Body of pancreas (tissue), 4 donors: ENCODE results near the gene KIF12. TPM values are rescaled to one million over a fixed set of nuclear protein-coding genes. Genes with fewer than 3 reads are reported as not detected.

Source experiments
- ATAC-seq: fragments of 150-250 bp; one replicate; pipeline ENCODE4 v1.9.1; 2016
- DNase-seq, 4 donors: peaks; one replicate each; pipeline ENCODE4 v3.0.0-alpha.2; 2019
- H3K27ac ChIP-seq, 4 donors: fragments of 200-600 bp; sonication (generic); 1 replicate in 3 of 4; 2 replicates in 1 of 4; pipeline versions ENCODE4 v1.5.1 to v1.6.1; 2016 to 2019; ENCODE audit warnings: mild to moderate bottlenecking in 1 of 4, mixed read lengths in 1 of 4, moderate library complexity in 1 of 4
- H3K27me3 ChIP-seq, 2 donors: fragments of 200-600 bp; sonication (generic); one replicate each; pipeline ENCODE4 v1.6.0; 2016; ENCODE audit warnings: mild to moderate bottlenecking in 1 of 2
- H3K36me3 ChIP-seq, 2 donors: fragments of 200-600 bp; sonication (generic); replicated peaks in 1 of 2; 2 replicates each; pipeline ENCODE4 v1.5.1; 2016; ENCODE audit warnings: low read depth in 2 of 2; ENCODE audit not compliant: insufficient read depth in 1 of 2
- H3K4me1 ChIP-seq: fragments of 200-600 bp; sonication (generic); one replicate; pipeline ENCODE4 v1.6.0; 2016
- H3K4me3 ChIP-seq, 2 donors: fragments of 200-600 bp; sonication (generic); 1 replicate in 1 of 2; 2 replicates in 1 of 2; pipeline ENCODE4 v1.5.1; 2016 to 2019
- H3K9me3 ChIP-seq, 3 donors: fragments of 200-600 bp; sonication (generic); 1 replicate in 2 of 3; 2 replicates in 1 of 3; pipeline ENCODE4 v1.5.1; 2016
- CTCF ChIP-seq, 7 experiments: fragments of 450-650 bp in 4 of 7; fragments of 200-600 bp in 3 of 7; sonication (generic) in 3 of 7; IDR thresholded peaks; one replicate each; pipeline ENCODE4 v1.5.1; 2016 to 2019; ENCODE audit warnings: antibody characterized with exemption in 7 of 7
- POLR2A ChIP-seq, 3 donors: fragments of 450-650 bp; IDR thresholded peaks; one replicate each; pipeline ENCODE4 v1.6.1; 2016; ENCODE audit warnings: antibody characterized with exemption in 3 of 3, mild to moderate bottlenecking in 2 of 3
- WGBS, 2 donors: methylation state at CpG; one replicate each; pipeline ENCODE4 v1.1.5; 2017; 5-methylcytosine and 5-hydroxymethylcytosine counted together
- intact Hi-C: fragments of 100-400 bp; cut with DNase I; formaldehyde crosslinking; loops from one replicate; pipeline ENCODE4 v1.15.1; 2023
- total RNA-seq, 2 donors: library from RNA; depleted of rRNA; stranded (reverse); fragments of >200 nt; gene quantifications; one replicate each; pipeline ENCODE4 v1.1.0, GENCODE V29; 2016

Gene KIF12
- total RNA-seq, 2 donors from 2014 or later, result 135 to 249 TPM

GRCh38 chr9:114061830-114062474, 37.1 kb downstream of the KIF12 start:
- Histone ChIP-seq H3K27me3 (no peaks in the 10 kb centered on the region), H3K36me3 (no peaks in the 10 kb centered on the region), H3K9me3 (no peaks in the 10 kb centered on the region), H3K4me1 (peaks cover 3% of the 10 kb centered on the region), H3K27ac (no peak overlapping the region), H3K4me3 (no peak overlapping the region)
- DNase-seq (peak in 1 of 4 donors; percentile 5), ATAC-seq (no peak)
- 77 to 82% methylated on average over 4 of the region's 4 CpGs for WGBS, 2 donors
- intact Hi-C loops, result no loop called here
- TF ChIP-seq CTCF (IDR thresholded peaks at IDR 0.05) (no peak), POLR2A (IDR thresholded peaks at IDR 0.05) (no peak)

GRCh38 chr9:114061292-114061691, 37.8 kb downstream of the KIF12 start:
- intact Hi-C loops, result no loop called here
- TF ChIP-seq CTCF (IDR thresholded peaks at IDR 0.05) (no peak), POLR2A (IDR thresholded peaks at IDR 0.05) (no peak)

GRCh38 chr9:114060711-114061110, 38.4 kb downstream of the KIF12 start:
- Histone ChIP-seq H3K27me3 (no peaks in the 10 kb centered on the region), H3K4me3 (no peak overlapping the region), H3K36me3 (no peaks in the 10 kb centered on the region), H3K9me3 (no peaks in the 10 kb centered on the region), H3K4me1 (peaks cover 3% of the 10 kb centered on the region), H3K27ac (no peak overlapping the region)
- TF ChIP-seq CTCF (IDR thresholded peaks at IDR 0.05) (no peak), POLR2A (IDR thresholded peaks at IDR 0.05) (no peak)
- peak in 1 of 4 donors; percentile 7 for DNase-seq
- 91 to 96% methylated on average over 9 of the region's 9 CpGs for WGBS, 2 donors
- intact Hi-C loops, result no loop called here
- ATAC-seq, result no peak

More at GRCh38 chr9:114061292-114061691, 37.8 kb downstream of the KIF12 start:
- DNase-seq, result peak in 1 of 4 donors; percentile 8
- H3K27me3 ChIP-seq, result no peaks in the 10 kb centered on the region
- peaks cover 3% of the 10 kb centered on the region for H3K4me1 ChIP-seq
- no peaks in the 10 kb centered on the region for H3K36me3 ChIP-seq
- no peaks in the 10 kb centered on the region for H3K9me3 ChIP-seq
- no peak for ATAC-seq
- no peak overlapping the region for H3K4me3 ChIP-seq
- WGBS, 2 donors, result 90 to 92% methylated on average over 12 of the region's 12 CpGs
- no peak overlapping the region for H3K27ac ChIP-seq

GRCh38 chr9:114060070-114060469, 39.0 kb downstream of the KIF12 start:
- no peak for TF ChIP-seq CTCF (IDR thresholded peaks at IDR 0.05)
- TF ChIP-seq POLR2A (IDR thresholded peaks at IDR 0.05), result no peak
- H3K4me3 ChIP-seq, result no peak overlapping the region
- no peaks in the 10 kb centered on the region for H3K9me3 ChIP-seq
- no peak for ATAC-seq
- peak in 1 of 4 donors; percentile 2 for DNase-seq
- H3K27ac ChIP-seq, result no peak overlapping the region
- peaks cover 3% of the 10 kb centered on the region for H3K4me1 ChIP-seq
- no peaks in the 10 kb centered on the region for H3K36me3 ChIP-seq
- 87 to 93% methylated on average over 8 of the region's 8 CpGs for WGBS, 2 donors
- H3K27me3 ChIP-seq, result no peaks in the 10 kb centered on the region
- intact Hi-C loops, result no loop called here
